ENCODE results near the gene CYP21A2. TPM values are rescaled to one million over a fixed set of nuclear protein-coding genes. Genes with fewer than 3 reads are reported as not detected.
"Not testable (repeated sequence)": the region's sequence is repeated elsewhere in the genome, so short reads cannot be mapped to it uniquely, and the experiment has no call there.

CYP21A2 gene
- total and polyA plus RNA-seq, 2 of the 8 experiments (the other 6 are each of a cell fraction or from before 2014, with no cell fraction given), result 0.22 to 0.23 TPM

GRCh38 chr6:32005991-32006529 lies 32.2 kb upstream of the CYP21A2 start:
- H2BK120ac ChIP-seq (replicated peaks; ENCODE audit: low read depth, low read length); H3K4ac ChIP-seq (replicated peaks; ENCODE audit: insufficient read length, low read depth, low read length); H3K27ac ChIP-seq (ENCODE audit: low read depth, low read length); H2AK5ac ChIP-seq (ENCODE audit: low read depth, low read length); POLR2A ChIA-PET (ENCODE audit: partially characterized antibody); FAIRE-seq; H3K18ac ChIP-seq (ENCODE audit: extremely low read depth, low read length); H3K14ac ChIP-seq (ENCODE audit: insufficient read length); H3K9ac ChIP-seq (replicated peaks in 1 of 4; ENCODE audit: extremely low read depth in 1 of 4, low read depth in 3 of 4, low read length in 3 of 4); H4K20me1 ChIP-seq (replicated peaks in 1 of 2; ENCODE audit: control insufficient read depth in 1 of 2, insufficient read depth in 2 of 2, low read length in 2 of 2); CTCF ChIA-PET (ENCODE audit: partially characterized antibody); H4K5ac ChIP-seq (ENCODE audit: insufficient read length, low read depth, low read length); H4K91ac ChIP-seq (replicated peaks; ENCODE audit: insufficient read length, low read length); H3K27me3 ChIP-seq (replicated peaks in 1 of 4; ENCODE audit: control insufficient read depth in 3 of 4, extremely low read depth in 1 of 4, insufficient read depth in 3 of 4, low read length in 3 of 4); H3K9me3 ChIP-seq (ENCODE audit: insufficient read depth in 2 of 2, low read depth in 1 of 2, low read length in 1 of 2); H3K23me2 ChIP-seq (ENCODE audit: low read depth, low read length); H3K79me2 ChIP-seq (ENCODE audit: control insufficient read depth in 1 of 2, insufficient read depth in 2 of 2, low read length in 2 of 2); H2BK15ac ChIP-seq (ENCODE audit: low read length); DNase-seq (ENCODE audit: low read depth in 1 of 2, low spot score in 2 of 2); H3K4me1 ChIP-seq (replicated peaks in 1 of 4; ENCODE audit: control insufficient read depth in 3 of 4, insufficient read depth in 4 of 4, low read length in 3 of 4); H3K36me3 ChIP-seq (ENCODE audit: control insufficient read depth in 2 of 4, insufficient read depth in 4 of 4, low read length in 3 of 4); H2AFZ ChIP-seq (ENCODE audit: low read length); H3K23ac ChIP-seq (ENCODE audit: insufficient read length); H3K4me2 ChIP-seq (ENCODE audit: insufficient read depth in 1 of 2, low read depth in 2 of 2, low read length in 2 of 2); H2BK20ac ChIP-seq (ENCODE audit: low read length); H2BK12ac ChIP-seq (ENCODE audit: low read depth, low read length); H2BK5ac ChIP-seq (ENCODE audit: low read depth, low read length); H4K8ac ChIP-seq (ENCODE audit: extremely low read depth, insufficient read depth, low read length); H3K4me3 ChIP-seq (ENCODE audit: extremely low read depth in 1 of 4, insufficient read depth in 2 of 4, low read depth in 3 of 4, low read length in 4 of 4); H3K79me1 ChIP-seq (ENCODE audit: low read depth, low read length); H3K56ac ChIP-seq (replicated peaks; ENCODE audit: insufficient read length, low read depth, low read length): not testable (repeated sequence)
- 79% methylated on average over 3 of the region's 8 CpGs; no CpG with 5 or more reads in 1 of the 2 experiments for WGBS, 2 experiments (ENCODE audit: extremely low coverage in 1 of 2, insufficient coverage in 1 of 2, insufficient read length in 1 of 2, insufficient replicate concordance in 2 of 2, low coverage in 1 of 2, low lambda C conversion rate in 2 of 2, missing lambda C conversion rate in 1 of 2)

GRCh38 chr6:32007086-32007485 lies 31.1 kb upstream of the CYP21A2 start:
- H2BK5ac ChIP-seq (ENCODE audit: low read depth, low read length); CTCF ChIA-PET (ENCODE audit: partially characterized antibody); H2BK20ac ChIP-seq (ENCODE audit: low read length); H2BK15ac ChIP-seq (ENCODE audit: low read length); H3K18ac ChIP-seq (ENCODE audit: extremely low read depth, low read length); H3K27ac ChIP-seq (ENCODE audit: low read depth, low read length); H3K9me3 ChIP-seq (ENCODE audit: insufficient read depth in 2 of 2, low read depth in 1 of 2, low read length in 1 of 2); H2AK5ac ChIP-seq (ENCODE audit: low read depth, low read length); H4K5ac ChIP-seq (ENCODE audit: insufficient read length, low read depth, low read length); H3K27me3 ChIP-seq (replicated peaks in 1 of 4; ENCODE audit: control insufficient read depth in 3 of 4, extremely low read depth in 1 of 4, insufficient read depth in 3 of 4, low read length in 3 of 4); H3K79me2 ChIP-seq (ENCODE audit: control insufficient read depth in 1 of 2, insufficient read depth in 2 of 2, low read length in 2 of 2); H4K20me1 ChIP-seq (replicated peaks in 1 of 2; ENCODE audit: control insufficient read depth in 1 of 2, insufficient read depth in 2 of 2, low read length in 2 of 2); H3K4ac ChIP-seq (replicated peaks; ENCODE audit: insufficient read length, low read depth, low read length); POLR2A ChIA-PET (ENCODE audit: partially characterized antibody); H2BK120ac ChIP-seq (replicated peaks; ENCODE audit: low read depth, low read length); H3K23ac ChIP-seq (ENCODE audit: insufficient read length); H2AFZ ChIP-seq (ENCODE audit: low read length); H4K91ac ChIP-seq (replicated peaks; ENCODE audit: insufficient read length, low read length); H3K23me2 ChIP-seq (ENCODE audit: low read depth, low read length); H3K14ac ChIP-seq (ENCODE audit: insufficient read length); H3K56ac ChIP-seq (replicated peaks; ENCODE audit: insufficient read length, low read depth, low read length); H3K4me3 ChIP-seq (ENCODE audit: extremely low read depth in 1 of 4, insufficient read depth in 2 of 4, low read depth in 3 of 4, low read length in 4 of 4); H2BK12ac ChIP-seq (ENCODE audit: low read depth, low read length); H3K36me3 ChIP-seq (ENCODE audit: control insufficient read depth in 2 of 4, insufficient read depth in 4 of 4, low read length in 3 of 4); H3K79me1 ChIP-seq (ENCODE audit: low read depth, low read length); H3K9ac ChIP-seq (replicated peaks in 1 of 4; ENCODE audit: extremely low read depth in 1 of 4, low read depth in 3 of 4, low read length in 3 of 4); FAIRE-seq; H4K8ac ChIP-seq (ENCODE audit: extremely low read depth, insufficient read depth, low read length); H3K4me2 ChIP-seq (ENCODE audit: insufficient read depth in 1 of 2, low read depth in 2 of 2, low read length in 2 of 2); H3K4me1 ChIP-seq (replicated peaks in 1 of 4; ENCODE audit: control insufficient read depth in 3 of 4, insufficient read depth in 4 of 4, low read length in 3 of 4): not testable (repeated sequence)
- 83% methylated on average over 4 of the region's 12 CpGs; no CpG with 5 or more reads in 1 of the 2 experiments for WGBS, 2 experiments (ENCODE audit: extremely low coverage in 1 of 2, insufficient coverage in 1 of 2, insufficient read length in 1 of 2, insufficient replicate concordance in 2 of 2, low coverage in 1 of 2, low lambda C conversion rate in 2 of 2, missing lambda C conversion rate in 1 of 2)
- DNase-seq (ENCODE audit: low read depth in 1 of 2, low spot score in 2 of 2), result peak in 1 of 2 experiments; percentile 27
